Omental fat pad (tissue), 4 donors: ENCODE results near the gene DNAJC27. TPM values are rescaled to one million over a fixed set of nuclear protein-coding genes. Genes with fewer than 3 reads are reported as not detected.
A peak's percentile ranks its signal among the peaks of the same experiment; 100 is the strongest.

Experiments used
- ATAC-seq: fragments of 150-250 bp; one replicate; pipeline ENCODE4 v1.9.1; 2016; ENCODE audit warnings: mild to moderate bottlenecking, moderate library complexity; ENCODE audit not compliant: low FRiP score
- DNase-seq: peaks from one replicate; pipeline ENCODE4 v3.0.0-alpha.2; 2019; ENCODE audit warnings: low spot score
- total RNA-seq, 4 donors: library from RNA; depleted of rRNA; stranded (reverse); fragments of >200 nt; gene quantifications; one replicate each; pipeline ENCODE4 v1.1.0, GENCODE V29; 2016
- TF ChIP-seq, protein P1 (sequence below), 3 donors: fragments of 450-650 bp; IDR thresholded peaks; one replicate each; pipeline ENCODE4 v1.5.1; 2016 to 2017; ENCODE audit warnings: antibody characterized with exemption in 3 of 3, mild to moderate bottlenecking in 3 of 3, moderate library complexity in 2 of 3

The DNAJC27 gene
- total RNA-seq, 4 donors from 2014 or later = 7.2 to 21.8 (median 10.8) TPM

DNA sequence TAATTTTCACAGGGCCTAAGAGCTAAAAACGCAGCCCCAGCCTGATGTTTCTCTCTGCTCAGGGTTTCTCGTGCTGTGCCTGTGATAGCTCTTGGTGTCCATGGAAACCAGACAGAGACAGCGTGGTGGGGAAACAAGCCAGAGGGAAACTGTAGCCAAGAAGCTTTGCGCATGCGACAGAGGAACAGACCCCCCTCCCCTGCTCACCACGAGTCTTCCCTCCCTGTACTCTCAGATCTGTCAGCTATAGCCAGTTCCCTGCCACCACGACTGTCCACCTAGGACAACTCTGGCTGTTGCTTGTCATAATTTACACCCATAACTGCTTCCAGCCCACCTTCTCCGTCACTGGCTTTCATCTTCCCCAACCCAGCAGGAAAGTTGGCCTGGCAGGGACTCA lies 13.2 kb upstream of the DNAJC27 start:
- DNase-seq = no peak

DNA sequence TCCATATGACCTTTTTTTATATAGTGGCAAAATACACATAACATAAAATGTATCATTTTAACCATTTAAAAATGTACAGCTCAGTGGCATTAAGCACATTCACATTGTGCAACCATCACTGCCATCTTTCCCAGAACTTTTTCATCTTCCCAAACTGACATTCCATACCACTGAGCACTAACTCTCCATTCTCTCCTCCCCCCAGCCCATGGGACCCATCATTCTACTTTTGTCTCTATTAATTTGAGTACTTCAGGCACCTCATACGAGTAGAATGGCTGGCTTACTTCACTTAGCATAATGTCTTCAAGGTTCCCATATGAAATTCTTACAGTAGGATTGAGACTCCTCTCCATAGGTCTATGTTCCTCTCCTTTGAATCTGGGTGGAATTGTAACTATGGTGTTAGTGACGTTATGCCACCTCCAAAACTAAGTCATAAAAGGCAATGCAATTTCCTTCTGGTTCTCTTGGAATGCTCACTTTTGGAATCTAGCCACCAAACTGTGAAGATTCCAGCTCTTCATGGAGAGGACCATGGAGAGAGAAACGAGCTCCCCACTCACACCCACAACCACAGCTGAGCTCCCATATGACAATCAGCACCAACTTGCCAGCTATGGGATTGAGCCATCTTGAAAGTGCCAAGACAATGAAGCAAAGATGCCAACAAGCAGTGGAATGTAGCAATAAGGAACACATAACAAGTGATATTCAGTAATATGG lies 9.8 kb upstream of the DNAJC27 start:
- ATAC-seq = no peak

More for the DNA sequence above, 13.2 kb upstream of the DNAJC27 start:
- TF ChIP-seq, protein P1, sequence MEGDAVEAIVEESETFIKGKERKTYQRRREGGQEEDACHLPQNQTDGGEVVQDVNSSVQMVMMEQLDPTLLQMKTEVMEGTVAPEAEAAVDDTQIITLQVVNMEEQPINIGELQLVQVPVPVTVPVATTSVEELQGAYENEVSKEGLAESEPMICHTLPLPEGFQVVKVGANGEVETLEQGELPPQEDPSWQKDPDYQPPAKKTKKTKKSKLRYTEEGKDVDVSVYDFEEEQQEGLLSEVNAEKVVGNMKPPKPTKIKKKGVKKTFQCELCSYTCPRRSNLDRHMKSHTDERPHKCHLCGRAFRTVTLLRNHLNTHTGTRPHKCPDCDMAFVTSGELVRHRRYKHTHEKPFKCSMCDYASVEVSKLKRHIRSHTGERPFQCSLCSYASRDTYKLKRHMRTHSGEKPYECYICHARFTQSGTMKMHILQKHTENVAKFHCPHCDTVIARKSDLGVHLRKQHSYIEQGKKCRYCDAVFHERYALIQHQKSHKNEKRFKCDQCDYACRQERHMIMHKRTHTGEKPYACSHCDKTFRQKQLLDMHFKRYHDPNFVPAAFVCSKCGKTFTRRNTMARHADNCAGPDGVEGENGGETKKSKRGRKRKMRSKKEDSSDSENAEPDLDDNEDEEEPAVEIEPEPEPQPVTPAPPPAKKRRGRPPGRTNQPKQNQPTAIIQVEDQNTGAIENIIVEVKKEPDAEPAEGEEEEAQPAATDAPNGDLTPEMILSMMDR (IDR thresholded peaks at IDR 0.05) = no peak
- ATAC-seq = peak; percentile 22

DNA sequence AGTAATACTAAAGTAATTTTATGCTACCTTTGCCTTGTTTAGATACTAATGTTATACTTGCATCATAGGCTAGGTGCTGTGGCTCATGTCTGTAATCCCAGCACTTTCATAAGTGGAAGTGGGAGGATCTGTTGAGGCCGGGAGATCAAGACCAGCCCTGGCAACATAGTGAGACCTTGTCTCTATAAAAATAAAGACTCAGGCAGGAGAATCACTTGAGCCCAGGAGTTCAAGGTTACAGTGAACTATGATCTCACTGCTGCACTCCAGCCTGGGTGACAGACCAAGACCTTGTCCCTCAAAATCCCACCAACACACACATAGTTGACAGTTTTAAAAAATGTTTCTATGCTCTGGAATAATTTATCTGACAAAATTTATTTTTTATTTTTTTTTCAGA lies 6.9 kb upstream of the DNAJC27 start:
- TF ChIP-seq, protein P1 (IDR thresholded peaks at IDR 0.05) = no peak
- DNase-seq = no peak
- no peak for ATAC-seq

More for the DNA sequence above, 9.8 kb upstream of the DNAJC27 start:
- TF ChIP-seq, protein P1 (IDR thresholded peaks at IDR 0.05) = no peak
- no peak for DNase-seq

DNA sequence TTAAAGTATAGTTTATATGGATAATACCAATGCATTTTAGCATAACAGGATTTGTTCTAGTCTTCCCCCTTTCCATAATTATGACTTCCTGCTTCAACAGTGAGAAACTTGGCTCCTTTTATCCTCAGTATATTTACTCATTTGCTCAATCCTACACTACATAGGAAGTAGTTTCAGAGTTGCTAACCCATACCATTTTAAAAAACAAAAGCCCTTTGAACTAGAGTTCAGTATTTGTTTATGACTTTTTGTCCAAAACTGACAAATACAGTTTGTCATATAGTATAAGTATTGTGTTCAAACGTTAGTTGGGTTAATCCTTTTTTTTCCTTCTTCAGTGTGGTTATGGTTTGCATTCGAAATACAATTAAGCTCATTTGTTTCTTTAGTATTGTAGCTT lies 5.9 kb upstream of the DNAJC27 start:
- ATAC-seq (no peak), DNase-seq (no peak)
- TF ChIP-seq, protein P1 (IDR thresholded peaks at IDR 0.05) = no peak

DNA sequence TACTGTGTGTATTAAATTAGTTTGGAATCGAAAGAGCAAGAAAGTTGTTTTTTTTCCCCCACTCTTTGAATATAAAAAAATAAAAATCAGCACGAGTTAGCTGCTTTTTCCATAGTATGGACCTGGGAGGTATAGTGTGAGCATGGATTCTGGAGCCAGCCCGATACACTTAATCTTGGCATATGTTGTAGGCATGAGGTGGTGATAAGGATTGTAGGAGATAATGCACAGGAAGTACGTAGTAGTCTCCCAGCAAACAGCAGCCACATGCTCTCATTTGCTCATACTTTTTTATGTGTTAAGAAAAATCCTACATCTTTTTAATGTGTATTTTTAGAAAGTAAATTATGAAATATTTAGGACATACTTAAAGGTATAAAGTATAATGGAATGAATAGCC lies 2.1 kb upstream of the DNAJC27 start:
- ATAC-seq = no peak
- TF ChIP-seq, protein P1 (IDR thresholded peaks at IDR 0.05) = no peak
- DNase-seq = no peak

DNA sequence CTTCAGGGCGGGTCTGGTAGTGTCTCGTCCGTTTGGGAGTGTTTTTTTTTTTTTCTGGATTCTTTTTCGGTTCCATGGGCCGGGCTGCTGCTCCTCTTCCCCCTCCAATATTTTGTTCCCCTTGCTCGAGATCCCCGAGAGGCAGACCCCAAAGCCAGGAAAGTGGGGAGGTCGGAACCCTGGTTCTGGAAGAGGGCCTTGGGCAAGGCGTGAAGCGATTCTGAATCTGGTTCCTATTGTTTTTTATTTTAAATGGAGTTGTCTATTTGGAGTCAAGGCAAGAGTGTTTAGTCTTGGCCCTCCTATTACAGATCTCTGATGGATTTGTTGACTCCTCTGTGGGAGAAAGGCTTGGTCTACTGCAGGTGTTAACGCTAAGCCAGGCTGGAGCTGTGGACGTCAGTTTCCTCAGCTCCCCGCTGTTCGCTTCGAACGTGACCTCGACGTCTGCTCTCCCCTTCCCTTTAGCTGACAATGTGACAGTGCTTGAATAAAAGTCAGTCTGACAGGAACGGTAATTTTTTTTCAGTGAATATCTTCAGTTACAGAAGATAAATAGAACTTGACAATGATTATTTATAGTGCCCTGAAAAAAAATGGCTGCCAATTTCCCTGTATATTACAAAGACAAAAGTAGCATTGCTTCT lies 683 bp upstream of the DNAJC27 start:
- ATAC-seq (no peak), DNase-seq (no peak)
- TF ChIP-seq, protein P1 (IDR thresholded peaks at IDR 0.05) = no peak

DNA sequence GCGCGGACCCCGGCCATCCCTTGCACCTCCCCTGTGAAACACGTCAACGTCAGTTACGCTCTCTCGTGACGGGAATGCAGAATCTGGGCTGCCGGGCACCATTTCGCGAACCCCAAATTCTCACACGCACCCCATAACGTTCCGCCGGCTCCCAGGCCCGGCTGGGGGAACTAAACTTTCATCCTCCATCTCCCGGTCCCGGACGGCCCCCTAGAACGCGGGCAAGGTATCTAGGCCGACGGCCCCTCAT lies 544 bp downstream of the DNAJC27 start:
- TF ChIP-seq, protein P1 (IDR thresholded peaks at IDR 0.05) = no peak
- peak; percentile 9 for ATAC-seq

More for the DNA sequence above, 544 bp downstream of the DNAJC27 start:
- DNase-seq = peak; percentile 29
